Lung (tissue), 12 donors: ENCODE data around the gene EYS. TPM values are rescaled to one million over a fixed set of nuclear protein-coding genes. Genes with fewer than 3 reads are reported as not detected.

Experiments used
- ATAC-seq: fragments of 200-7000 bp; cut with Tn5 transposase; one replicate; pipeline ENCODE4 v1.9.1; 2020; ENCODE audit warnings: moderate number of reproducible peaks; ENCODE audit not compliant: insufficient read depth, low FRiP score
- DNase-seq, 3 donors: peaks; one replicate each; pipeline ENCODE4 v3.0.0-alpha.2; 2013 to 2017
- H3K27ac ChIP-seq, 2 donors: one replicate each; pipeline ENCODE4 v1.5.1; 2013; ENCODE audit warnings: mild to moderate bottlenecking in 2 of 2, moderate library complexity in 2 of 2, control low read depth in 1 of 2, inconsistent platforms in 1 of 2, low read depth in 1 of 2, low read length in 1 of 2
- H3K27me3 ChIP-seq, 3 donors: one replicate each; pipeline ENCODE4 v1.5.1; 2013; ENCODE audit warnings: low read length in 2 of 3; ENCODE audit not compliant: control insufficient read depth in 3 of 3, insufficient read depth in 3 of 3
- H3K36me3 ChIP-seq, 4 donors: one replicate each; pipeline ENCODE4 v1.5.1; 2013; ENCODE audit warnings: low read length in 4 of 4, mild to moderate bottlenecking in 1 of 4, moderate library complexity in 1 of 4; ENCODE audit not compliant: control insufficient read depth in 4 of 4, insufficient read depth in 4 of 4
- H3K4me1 ChIP-seq, 5 donors: one replicate each; pipeline ENCODE4 v1.5.1; 2013; ENCODE audit warnings: low read length in 5 of 5, mild to moderate bottlenecking in 2 of 5, moderate library complexity in 1 of 5; ENCODE audit not compliant: control insufficient read depth in 5 of 5, insufficient read depth in 5 of 5
- H3K4me3 ChIP-seq: one replicate; pipeline ENCODE4 v1.5.1; 2013; ENCODE audit warnings: mild to moderate bottlenecking, control low read depth, moderate library complexity
- H3K9ac ChIP-seq, 2 donors: one replicate each; pipeline ENCODE4 v1.5.1; 2013; ENCODE audit warnings: low read length in 2 of 2, control low read depth in 1 of 2; ENCODE audit not compliant: insufficient read depth in 1 of 2
- H3K9me3 ChIP-seq, 4 donors: one replicate each; pipeline ENCODE4 v1.5.1; 2013; ENCODE audit warnings: low read length in 3 of 4, mild to moderate bottlenecking in 1 of 4, moderate library complexity in 1 of 4; ENCODE audit not compliant: control insufficient read depth in 4 of 4, insufficient read depth in 3 of 4
- WGBS, 2 donors: extraction: QIAGEN DNeasy Blood & Tissue Kit; methylation state at CpG; one replicate each; pipeline ENCODE4 v1.1.7; 2013; 5-methylcytosine and 5-hydroxymethylcytosine counted together
- polyA plus RNA-seq, 2 donors: library from polyadenylated mRNA; stranded (reverse); fragments of 200-250 nt; gene quantifications; one replicate each; pipeline ENCODE4 v1.2.1, GENCODE V29; 2013
- total RNA-seq, 2 donors: library from RNA; depleted of rRNA in 1 of 2; stranded (reverse); fragments of >200 nt in 1 of 2; gene quantifications; one replicate each; pipeline ENCODE4 v1.2.1, GENCODE V29; 2014 to 2021
- TF ChIP-seq, protein P1 (sequence below): IDR thresholded peaks from 2 replicates; pipeline ENCODE4 v1.5.1; 2012; ENCODE audit warnings: mild to moderate bottlenecking; ENCODE audit errors: control extremely low read depth, extremely low read depth
- donor health status: control.
- donor health status: control.
- donor health status: Bipolar disorder and iron deficiency.
- donor health status: healthy.
- donor health status: DM: yes; HTN: yes; CAD: no.

Gene EYS
- total and polyA plus RNA-seq, 4 donors = 0.06 to 0.34 (median 0.12) TPM

DNA sequence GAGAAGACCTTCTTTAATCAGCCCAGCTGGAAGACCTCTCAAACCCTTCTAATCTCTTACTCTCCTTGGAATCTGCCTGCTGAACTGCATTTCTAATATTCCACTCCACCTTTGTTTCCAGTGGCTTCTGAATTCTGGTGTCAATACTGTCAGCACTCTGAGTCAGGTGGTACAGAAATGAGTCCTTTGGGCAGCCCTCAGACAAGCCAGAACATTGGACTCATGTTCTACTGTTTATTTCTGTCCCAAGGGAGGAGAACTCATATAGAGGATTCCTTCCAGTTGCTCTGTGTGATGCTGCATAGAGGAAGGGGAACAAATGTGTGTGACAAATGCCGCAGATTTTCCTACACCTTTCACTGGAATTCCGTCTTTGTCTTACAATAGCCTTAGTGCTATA, 1956.6 kb downstream of the EYS start:
- 95 to 96% methylated on average over 2 of the region's 2 CpGs for WGBS, 2 donors
- Histone ChIP-seq H3K4me1 (no peaks in the 10 kb centered on the region), H3K27me3 (no peaks in the 10 kb centered on the region), H3K36me3 (no peaks in the 10 kb centered on the region), H3K9me3 (no peaks in the 10 kb centered on the region), H3K4me3 (no peak overlapping the region), H3K9ac (no peak overlapping the region), H3K27ac (no peak overlapping the region)
- DNase-seq (no peak), ATAC-seq (no peak)
- TF ChIP-seq, protein P1, sequence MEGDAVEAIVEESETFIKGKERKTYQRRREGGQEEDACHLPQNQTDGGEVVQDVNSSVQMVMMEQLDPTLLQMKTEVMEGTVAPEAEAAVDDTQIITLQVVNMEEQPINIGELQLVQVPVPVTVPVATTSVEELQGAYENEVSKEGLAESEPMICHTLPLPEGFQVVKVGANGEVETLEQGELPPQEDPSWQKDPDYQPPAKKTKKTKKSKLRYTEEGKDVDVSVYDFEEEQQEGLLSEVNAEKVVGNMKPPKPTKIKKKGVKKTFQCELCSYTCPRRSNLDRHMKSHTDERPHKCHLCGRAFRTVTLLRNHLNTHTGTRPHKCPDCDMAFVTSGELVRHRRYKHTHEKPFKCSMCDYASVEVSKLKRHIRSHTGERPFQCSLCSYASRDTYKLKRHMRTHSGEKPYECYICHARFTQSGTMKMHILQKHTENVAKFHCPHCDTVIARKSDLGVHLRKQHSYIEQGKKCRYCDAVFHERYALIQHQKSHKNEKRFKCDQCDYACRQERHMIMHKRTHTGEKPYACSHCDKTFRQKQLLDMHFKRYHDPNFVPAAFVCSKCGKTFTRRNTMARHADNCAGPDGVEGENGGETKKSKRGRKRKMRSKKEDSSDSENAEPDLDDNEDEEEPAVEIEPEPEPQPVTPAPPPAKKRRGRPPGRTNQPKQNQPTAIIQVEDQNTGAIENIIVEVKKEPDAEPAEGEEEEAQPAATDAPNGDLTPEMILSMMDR = no peak

DNA sequence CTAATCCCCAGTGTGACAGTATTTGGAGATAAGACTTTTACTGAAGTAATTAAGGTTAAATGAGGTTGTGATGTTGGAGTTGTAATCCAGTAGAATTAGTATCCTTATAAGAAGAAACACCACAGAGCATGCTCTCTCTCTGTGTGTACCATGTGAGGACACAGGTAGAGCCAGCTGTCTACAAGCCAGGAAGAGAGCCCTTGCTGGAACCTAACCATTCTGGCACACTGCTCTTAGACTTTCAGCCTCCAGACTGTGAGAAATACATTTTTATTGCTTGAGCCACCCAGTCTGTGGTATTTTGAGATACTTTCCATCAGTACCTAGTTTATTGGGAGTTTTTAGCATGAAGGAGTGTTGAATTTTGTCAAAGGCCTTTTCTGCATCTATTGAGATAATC, 1961.2 kb downstream of the EYS start:
- no peak overlapping the region for H3K4me3 ChIP-seq
- no peaks in the 10 kb centered on the region for H3K4me1 ChIP-seq
- H3K9ac ChIP-seq = no peak overlapping the region
- H3K27me3 ChIP-seq = no peaks in the 10 kb centered on the region
- no peak overlapping the region for H3K27ac ChIP-seq
- H3K9me3 ChIP-seq = no peaks in the 10 kb centered on the region
- H3K36me3 ChIP-seq = no peaks in the 10 kb centered on the region
- TF ChIP-seq, protein P1 = no peak
- ATAC-seq = no peak
- DNase-seq = no peak

DNA sequence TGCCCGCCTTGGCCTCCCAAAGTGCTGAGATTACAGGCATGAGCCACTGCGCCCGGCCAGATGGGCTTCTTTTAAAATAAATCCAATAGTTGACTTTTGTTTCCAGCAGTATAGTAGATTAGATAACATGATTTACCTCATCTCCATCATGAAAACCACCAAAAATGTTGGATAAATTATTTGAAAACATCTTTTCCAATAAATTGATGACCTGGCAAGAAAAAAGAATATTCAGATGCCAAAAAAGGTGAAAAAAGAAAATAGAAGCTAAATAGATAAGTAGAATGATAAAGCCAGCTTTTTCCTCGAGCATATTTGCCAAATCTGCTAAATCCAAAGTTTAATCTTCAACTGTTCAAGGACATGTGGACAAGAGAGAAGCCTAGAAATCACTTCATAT, 1962.2 kb downstream of the EYS start:
- no peak for ATAC-seq
- H3K27me3 ChIP-seq = no peaks in the 10 kb centered on the region
- H3K4me1 ChIP-seq = no peaks in the 10 kb centered on the region
- 87 to 91% methylated on average over 4 of the region's 4 CpGs for WGBS, 2 donors
- H3K9me3 ChIP-seq = no peaks in the 10 kb centered on the region
- no peak overlapping the region for H3K9ac ChIP-seq
- no peak overlapping the region for H3K4me3 ChIP-seq
- H3K36me3 ChIP-seq = no peaks in the 10 kb centered on the region
- H3K27ac ChIP-seq = no peak overlapping the region
- DNase-seq = no peak
- TF ChIP-seq, protein P1 = no peak

DNA sequence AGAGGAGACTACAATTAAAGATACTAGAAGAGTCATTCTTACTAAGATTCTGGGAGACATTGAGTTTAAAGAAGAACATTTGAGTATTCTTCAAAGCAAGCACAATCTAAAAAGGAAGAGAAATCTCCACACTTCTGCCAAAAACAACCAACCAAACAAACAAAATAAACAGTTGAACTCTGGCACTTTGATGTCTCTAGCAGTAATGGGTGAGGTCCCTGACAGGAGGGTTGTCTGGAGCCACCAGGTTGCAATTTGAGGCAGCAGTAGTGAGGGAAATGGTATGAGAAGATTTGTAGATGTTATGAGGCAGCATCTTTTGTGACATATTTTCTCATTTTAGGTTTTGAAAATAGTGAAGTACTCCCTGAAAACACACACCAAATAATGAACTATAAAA, 1963.3 kb downstream of the EYS start:
- ATAC-seq (no peak), DNase-seq (no peak)
- no peak overlapping the region for H3K4me3 ChIP-seq
- TF ChIP-seq, protein P1 = no peak
- no peaks in the 10 kb centered on the region for H3K4me1 ChIP-seq
- no peak overlapping the region for H3K27ac ChIP-seq
- no peaks in the 10 kb centered on the region for H3K27me3 ChIP-seq
- no peaks in the 10 kb centered on the region for H3K36me3 ChIP-seq
- H3K9ac ChIP-seq = no peak overlapping the region
- no peaks in the 10 kb centered on the region for H3K9me3 ChIP-seq
